GM23338 (cell line): ENCODE data around the gene F8. TPM values are rescaled to one million over a fixed set of nuclear protein-coding genes. Genes with fewer than 3 reads are reported as not detected.
A peak's percentile ranks its signal among the peaks of the same experiment; 100 is the strongest.

Experiments used
- ATAC-seq: fragments of 200-7000 bp; cut with Tn5 transposase; 3 replicates; pipeline ENCODE4 v1.9.1; 2020
- DNase-seq: peaks from one replicate; pipeline ENCODE4 v3.0.0-alpha.2; 2015; ENCODE audit warnings: low spot score
- H2AFZ ChIP-seq: fragments of 200-600 bp; sonication (generic); 2 replicates; pipeline ENCODE4 v1.8.0; 2016; ENCODE audit warnings: antibody characterized with exemption, mild to moderate bottlenecking, moderate library complexity
- H3F3A ChIP-seq: fragments of 200-600 bp; sonication (generic); replicated peaks from 2 replicates; pipeline ENCODE4 v1.8.0; 2017; ENCODE audit warnings: antibody characterized with exemption, mixed run types, low read depth
- H3K27ac ChIP-seq: fragments of 200-600 bp; sonication (generic); 2 replicates; pipeline ENCODE4 v1.6.1; 2016; ENCODE audit warnings: low read depth
- H3K27me3 ChIP-seq: fragments of 200-600 bp; sonication (generic); 2 replicates; pipeline ENCODE4 v1.8.0; 2016; ENCODE audit warnings: mild to moderate bottlenecking, mixed run types, moderate library complexity; ENCODE audit not compliant: insufficient read depth
- H3K36me3 ChIP-seq: fragments of 200-600 bp; sonication (generic); 2 replicates; pipeline ENCODE4 v1.8.0; 2016; ENCODE audit warnings: mild to moderate bottlenecking; ENCODE audit not compliant: insufficient read depth
- H3K4me1 ChIP-seq: fragments of 200-600 bp; sonication (generic); 2 replicates; pipeline ENCODE4 v1.8.0; 2016; ENCODE audit warnings: mild to moderate bottlenecking, moderate library complexity; ENCODE audit not compliant: insufficient read depth
- H3K4me2 ChIP-seq: fragments of 200-600 bp; sonication (generic); 2 replicates; pipeline ENCODE4 v1.7.1; 2017; ENCODE audit warnings: mixed run types
- H3K4me3 ChIP-seq: fragments of 200-600 bp; sonication (generic); 2 replicates; pipeline ENCODE4 v1.6.1; 2016; ENCODE audit warnings: mixed run types
- H3K79me2 ChIP-seq: fragments of 200-600 bp; sonication (generic); replicated peaks from 2 replicates; pipeline ENCODE4 v1.8.0; 2017; ENCODE audit warnings: mild to moderate bottlenecking; ENCODE audit not compliant: insufficient read depth
- H3K9me2 ChIP-seq: fragments of 200-600 bp; sonication (generic); 2 replicates; pipeline ENCODE4 v1.8.0; 2017; ENCODE audit not compliant: insufficient read depth
- H4K20me1 ChIP-seq: fragments of 200-600 bp; sonication (generic); replicated peaks from 2 replicates; pipeline ENCODE4 v1.8.0; 2017; ENCODE audit warnings: mild to moderate bottlenecking; ENCODE audit not compliant: insufficient read depth
- H3K27ac Mint-ChIP-seq: 2 replicates; pipeline ENCODE4 v1.8.0; 2020; ENCODE audit warnings: inconsistent platforms, mild to moderate bottlenecking, moderate library complexity, mixed read lengths
- H3K27me3 Mint-ChIP-seq: 3 replicates; pipeline ENCODE4 v1.8.0; 2022; ENCODE audit warnings: low read depth, mild to moderate bottlenecking, moderate library complexity, mixed read lengths, inconsistent platforms; ENCODE audit not compliant: insufficient read depth, poor library complexity
- H3K36me3 Mint-ChIP-seq: 3 replicates; pipeline ENCODE4 v1.8.0; 2021; ENCODE audit warnings: low read depth, mild to moderate bottlenecking, inconsistent platforms, moderate library complexity, mixed read lengths
- H3K4me1 Mint-ChIP-seq: 3 replicates; pipeline ENCODE4 v1.8.0; 2020; ENCODE audit warnings: mild to moderate bottlenecking, inconsistent platforms, mixed read lengths
- H3K4me3 Mint-ChIP-seq: 3 replicates; pipeline ENCODE4 v1.8.0; 2021; ENCODE audit warnings: moderate library complexity, mild to moderate bottlenecking, inconsistent platforms, mixed read lengths
- H3K9me3 Mint-ChIP-seq: 3 replicates; pipeline ENCODE4 v1.8.0; 2020; ENCODE audit warnings: moderate library complexity, mild to moderate bottlenecking, inconsistent platforms, mixed read lengths
- EZH2 ChIP-seq: fragments of 200-600 bp; sonication (generic); IDR thresholded peaks from one replicate; pipeline ENCODE4 v1.8.0; 2017; ENCODE audit warnings: antibody characterized with exemption, mild to moderate bottlenecking, low read depth; ENCODE audit not compliant: unreplicated experiment
- NANOG ChIP-seq: IDR thresholded peaks from 2 replicates; pipeline ENCODE4 v1.6.1; 2016; ENCODE audit warnings: antibody characterized with exemption, borderline replicate concordance
- STAT1 ChIP-seq: IDR thresholded peaks from one replicate; pipeline ENCODE4 v1.6.1; 2016; ENCODE audit warnings: antibody characterized with exemption; ENCODE audit not compliant: unreplicated experiment
- ZNF331 ChIP-seq: fragments of 250-450 bp; sonication (Bioruptor Pico); IDR thresholded peaks from 2 replicates; pipeline ENCODE4 v1.5.0; 2020; ENCODE audit warnings: low read depth, mild to moderate bottlenecking, moderate library complexity
- ZNF462 ChIP-seq: fragments of 250-450 bp; sonication (Bioruptor Pico); IDR thresholded peaks from 2 replicates; pipeline ENCODE4 v1.5.0; 2020; ENCODE audit warnings: mild to moderate bottlenecking, moderate library complexity
- polyA plus RNA-seq: library from polyadenylated mRNA; unstranded; fragments of >200 nt; fragmentation: Nextera tagmentation; extraction: Ambion mirVana; gene quantifications from 2 replicates; pipeline ENCODE4 v1.2.1, GENCODE V29; 2016
- total RNA-seq: library from RNA; depleted of rRNA; stranded (reverse); fragments of >200 nt; shearing (Covaris generic); gene quantifications from 2 replicates; pipeline ENCODE4 v1.2.3, GENCODE V29; 2014

F8 gene
- total and polyA plus RNA-seq, 2 experiments from 2014 or later: 0.70 to 1.8 TPM

- Mint-ChIP-seq H3K36me3 (peaks cover 12% of the 10 kb centered on the region; the same call in 2 of the 3 replicates), H3K9me3 (peaks cover 22% of the 10 kb centered on the region; the same call in 2 of the 3 replicates), H3K4me3 (peak overlapping the region; percentile 76), H3K4me1 (peaks cover 19% of the 10 kb centered on the region), H3K27me3 (peaks cover 14% of the 10 kb centered on the region), H3K27ac (no peak overlapping the region)
- Histone ChIP-seq H3K27me3 (peaks cover 14% of the 10 kb centered on the region), H3K4me2 (peak overlapping the region; percentile 85), H3K4me3 (peak overlapping the region; percentile 71), H3F3A (no peaks in the 10 kb centered on the region), H3K79me2 (no peaks in the 10 kb centered on the region), H3K36me3 (no peaks in the 10 kb centered on the region), H3K27ac (no peak overlapping the region), H3K4me1 (peaks cover 12% of the 10 kb centered on the region; the same call in 1 of the 2 replicates), H3K9me2 (no peaks in the 10 kb centered on the region), H2AFZ (no peak overlapping the region), H4K20me1 (no peaks in the 10 kb centered on the region)
- DNase-seq: peak; percentile 39
- no peak; the same call in 2 of the 3 replicates for ATAC-seq
- TF ChIP-seq ZNF462: no peak
- no peak for TF ChIP-seq NANOG
- no peak for TF ChIP-seq EZH2
- no peak for TF ChIP-seq STAT1
- no peak for TF ChIP-seq ZNF331
These were observed 216.8 kb downstream of the F8 start for GRCh38 chrX:154805696-154806091.
